PC-3 (cell line): ENCODE measurements around the gene G6PC3. TPM values are rescaled to one million over a fixed set of nuclear protein-coding genes. Genes with fewer than 3 reads are reported as not detected.
A peak's percentile ranks its signal among the peaks of the same experiment; 100 is the strongest.

Source experiments
- ATAC-seq: fragments of 200-7000 bp; cut with Tn5 transposase; 2 replicates; pipeline ENCODE4 v1.9.1; 2020; ENCODE audit warnings: mild to moderate bottlenecking, moderate library complexity
- BruUV-seq: library from RNA; stranded (reverse); fragments of 400-500 nt; replicated peaks from 2 replicates; lab custom pipeline; 2021; lab: Mats Ljungman, UMichigan
- CTCF ChIA-PET: fragments of 300-600 bp; sonication (Branson Sonifier 250); formaldehyde crosslinking; loops from one replicate; lab custom pipeline; 2022; ENCODE audit warnings: antibody characterized with exemption; lab: Charles Lee
- POLR2A ChIA-PET: fragments of 300-600 bp; sonication (Branson Sonifier 250); formaldehyde crosslinking; loops from one replicate; lab custom pipeline; 2022; ENCODE audit warnings: antibody characterized with exemption; ENCODE audit not compliant: unreplicated experiment; lab: Charles Lee
- DNase-seq: peaks from one replicate; pipeline ENCODE4 v3.0.0-alpha.2; 2015
- H2AFZ ChIP-seq: fragments of 300-600 bp; sonication (generic); 2 replicates; pipeline ENCODE4 v1.6.0; 2016; ENCODE audit warnings: antibody characterized with exemption, low read length
- H3F3A ChIP-seq: fragments of 300-600 bp; sonication (generic); one replicate; pipeline ENCODE4 v1.6.0; 2017; ENCODE audit warnings: antibody characterized with exemption, low read length, control low read depth, mild to moderate bottlenecking; ENCODE audit not compliant: unreplicated experiment
- H3K27ac ChIP-seq: fragments of 300-600 bp; sonication (generic); 2 replicates; pipeline ENCODE4 v1.5.1; 2016; ENCODE audit warnings: mild to moderate bottlenecking, low read length
- H3K27me3 ChIP-seq: fragments of 300-600 bp; sonication (generic); 2 replicates; pipeline ENCODE4 v1.6.1; 2016; ENCODE audit warnings: low read length, mixed read lengths
- H3K36me3 ChIP-seq: fragments of 300-600 bp; sonication (generic); 2 replicates; pipeline ENCODE4 v1.6.1; 2016; ENCODE audit warnings: low read depth, mixed run types, low read length, mixed read lengths
- H3K4me1 ChIP-seq: fragments of 300-600 bp; sonication (generic); 2 replicates; pipeline ENCODE4 v1.5.1; 2016; ENCODE audit warnings: low read length; ENCODE audit not compliant: insufficient read depth
- H3K4me2 ChIP-seq: fragments of 300-600 bp; sonication (generic); 2 replicates; pipeline ENCODE4 v1.6.0; 2016; ENCODE audit warnings: low read length
- H3K4me3 ChIP-seq: fragments of 300-600 bp; sonication (generic); 2 replicates; pipeline ENCODE4 v1.5.1; 2016; ENCODE audit warnings: mild to moderate bottlenecking, low read length, mixed read lengths
- H3K79me2 ChIP-seq: fragments of 300-600 bp; sonication (generic); 2 replicates; pipeline ENCODE4 v1.6.1; 2017; ENCODE audit warnings: low read length, mixed read lengths
- H3K9ac ChIP-seq: fragments of 300-600 bp; sonication (generic); 2 replicates; pipeline ENCODE4 v1.6.0; 2016; ENCODE audit warnings: mild to moderate bottlenecking, low read length
- H3K9me2 ChIP-seq: fragments of 300-600 bp; sonication (generic); replicated peaks from 2 replicates; pipeline ENCODE4 v1.6.1; 2016; ENCODE audit warnings: mixed run types, low read length, mixed read lengths
- H3K9me3 ChIP-seq: fragments of 300-600 bp; sonication (generic); 2 replicates; pipeline ENCODE4 v1.6.1; 2016; ENCODE audit warnings: low read length, mixed read lengths
- H4K20me1 ChIP-seq: fragments of 300-600 bp; sonication (generic); 2 replicates; pipeline ENCODE4 v1.6.1; 2016; ENCODE audit warnings: low read length, mixed read lengths
- EZH2 ChIP-seq: fragments of 300-600 bp; sonication (generic); IDR thresholded peaks from one replicate; pipeline ENCODE4 v1.6.1; 2017; ENCODE audit warnings: antibody characterized with exemption, mild to moderate bottlenecking, low read length; ENCODE audit not compliant: unreplicated experiment
- EZH2phosphoT487 ChIP-seq: fragments of 300-600 bp; sonication (generic); IDR thresholded peaks from 2 replicates; pipeline ENCODE4 v1.6.1; 2018; ENCODE audit warnings: mild to moderate bottlenecking, antibody characterized with exemption, low read length, borderline replicate concordance
- intact Hi-C: fragments of 100-400 bp; cut with micrococcal nuclease; formaldehyde crosslinking; loops from 2 replicates; pipeline ENCODE4 v1.9.0; 2023
- total RNA-seq: library from RNA; depleted of rRNA; stranded (reverse); fragments of >200 nt; gene quantifications from 2 replicates; pipeline ENCODE4 v1.2.3, GENCODE V29; 2014
- TF ChIP-seq, protein P1 (sequence below): fragments of 300-600 bp; sonication (generic); conservative IDR thresholded peaks from 2 replicates; pipeline ENCODE4 v1.5.1; 2017; ENCODE audit warnings: antibody characterized with exemption, low read depth, mild to moderate bottlenecking, low read length

The G6PC3 gene
- total RNA-seq, 1 experiment from 2014 or later, result 69.5 TPM

GRCh38 chr17:44053125-44053872 is 17.2 kb upstream of the G6PC3 start:
- Histone ChIP-seq H3K4me3 (no peak overlapping the region), H3K9me3 (no peaks in the 10 kb centered on the region), H4K20me1 (peaks cover 14% of the 10 kb centered on the region; the same call in 1 of the 2 replicates), H3K27me3 (no peaks in the 10 kb centered on the region), H3K9ac (no peak overlapping the region), H2AFZ (no peak overlapping the region), H3K4me1 (no peaks in the 10 kb centered on the region), H3K27ac (no peak overlapping the region), H3F3A (no peaks in the 10 kb centered on the region), H3K79me2 (peaks cover 94% of the 10 kb centered on the region), H3K9me2 (no peaks in the 10 kb centered on the region), H3K36me3 (peaks cover 67% of the 10 kb centered on the region), H3K4me2 (no peak overlapping the region)
- DNase-seq (no peak), ATAC-seq (no peak; the same call in 1 of the 2 replicates)
- TSS peak; percentile 10 for BruUV-seq
- CTCF ChIA-PET, result no interaction called here
- POLR2A ChIA-PET, result no interaction called here
- intact Hi-C loops, result no loop called here
- TF ChIP-seq EZH2phosphoT487 (no peak), EZH2 (no peak)
- TF ChIP-seq, protein P1, sequence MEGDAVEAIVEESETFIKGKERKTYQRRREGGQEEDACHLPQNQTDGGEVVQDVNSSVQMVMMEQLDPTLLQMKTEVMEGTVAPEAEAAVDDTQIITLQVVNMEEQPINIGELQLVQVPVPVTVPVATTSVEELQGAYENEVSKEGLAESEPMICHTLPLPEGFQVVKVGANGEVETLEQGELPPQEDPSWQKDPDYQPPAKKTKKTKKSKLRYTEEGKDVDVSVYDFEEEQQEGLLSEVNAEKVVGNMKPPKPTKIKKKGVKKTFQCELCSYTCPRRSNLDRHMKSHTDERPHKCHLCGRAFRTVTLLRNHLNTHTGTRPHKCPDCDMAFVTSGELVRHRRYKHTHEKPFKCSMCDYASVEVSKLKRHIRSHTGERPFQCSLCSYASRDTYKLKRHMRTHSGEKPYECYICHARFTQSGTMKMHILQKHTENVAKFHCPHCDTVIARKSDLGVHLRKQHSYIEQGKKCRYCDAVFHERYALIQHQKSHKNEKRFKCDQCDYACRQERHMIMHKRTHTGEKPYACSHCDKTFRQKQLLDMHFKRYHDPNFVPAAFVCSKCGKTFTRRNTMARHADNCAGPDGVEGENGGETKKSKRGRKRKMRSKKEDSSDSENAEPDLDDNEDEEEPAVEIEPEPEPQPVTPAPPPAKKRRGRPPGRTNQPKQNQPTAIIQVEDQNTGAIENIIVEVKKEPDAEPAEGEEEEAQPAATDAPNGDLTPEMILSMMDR, result no peak

GRCh38 chr17:44059101-44059892 is 11.2 kb upstream of the G6PC3 start:
- no peaks in the 10 kb centered on the region for H3K9me3 ChIP-seq
- CTCF ChIA-PET, result interaction anchor here (0.6 kb wide), 1 partner anchor 25 kb away, joined by 3 read pairs; no protein-coding TSS in a partner anchor
- DNase-seq (no peak), ATAC-seq (no peak)
- BruUV-seq, result no TSS peak
- intact Hi-C loops, result no loop called here
- H3K79me2 ChIP-seq, result peaks cover 95% of the 10 kb centered on the region
- no peak overlapping the region for H3K27ac ChIP-seq
- no peak overlapping the region for H2AFZ ChIP-seq
- no peak overlapping the region for H3K9ac ChIP-seq
- H4K20me1 ChIP-seq, result peaks cover 35% of the 10 kb centered on the region
- POLR2A ChIA-PET, result no interaction called here
- no peaks in the 10 kb centered on the region for H3K27me3 ChIP-seq
- no peak overlapping the region for H3K4me3 ChIP-seq
- no peaks in the 10 kb centered on the region for H3K9me2 ChIP-seq
- H3K4me1 ChIP-seq, result peaks cover 7% of the 10 kb centered on the region
- no peak overlapping the region for H3K4me2 ChIP-seq
- H3K36me3 ChIP-seq, result peaks cover 61% of the 10 kb centered on the region
- TF ChIP-seq EZH2, result no peak
- TF ChIP-seq EZH2phosphoT487, result no peak
- TF ChIP-seq, protein P1, result no peak
- no peaks in the 10 kb centered on the region for H3F3A ChIP-seq
